K562 (cell line): Measurements from ENCODE around the gene SLC30A3. TPM values are rescaled to one million over a fixed set of nuclear protein-coding genes. Genes with fewer than 3 reads are reported as not detected.

ENCODE experiments used
- ATAC-seq: fragments of 200-7000 bp; cut with Tn5 transposase; 3 replicates; pipeline ENCODE4 v1.9.1; 2020; ENCODE audit warnings: moderate library complexity
- BruUV-seq: library from RNA; stranded (reverse); fragments of 400-500 nt; replicated peaks from 2 replicates; lab custom pipeline; 2021; lab: Mats Ljungman, UMichigan
- CTCF ChIA-PET: fragments of 300-600 bp; formaldehyde crosslinking; extraction: SDS; loops from one replicate; lab custom pipeline; 2021; ENCODE audit warnings: low intra/inter-chr PET ratio; lab: Yijun Ruan, JAX
- POLR2A ChIA-PET: fragments of 300-600, 350-650 bp; sonication (Branson Sonifier 250); formaldehyde crosslinking; extraction: SDS; loops from one replicate; lab custom pipeline; 2021; ENCODE audit warnings: antibody characterized with exemption, inconsistent platforms; lab: Yijun Ruan, JAX
- DNase-seq, 4 experiments: peaks; one replicate each; pipeline versions ENCODE4 v3.0.0 to v3.0.0-alpha.2; 2011 to 2018; ENCODE audit warnings: low spot score in 3 of 4, mixed read lengths in 3 of 4; ENCODE audit errors: extremely low read depth in 1 of 4
- FAIRE-seq: peaks from 2 replicates; lab custom pipeline; 2011; peaks lifted over from hg19 to GRCh38; lab: Jason Lieb, UNC
- H2AFZ ChIP-seq: 2 replicates; pipeline ENCODE4 v1.6.0; 2011; ENCODE audit warnings: low read depth, low read length, control low read depth, inconsistent platforms
- H3K27ac ChIP-seq: fragments of 200-600 bp; 3 replicates; pipeline ENCODE4 v1.8.0; 2011; ENCODE audit warnings: low read depth, mild to moderate bottlenecking, control low read depth, inconsistent platforms, low read length, moderate library complexity, mixed read lengths; ENCODE audit errors: extremely low read depth
- H3K27me3 ChIP-seq, 2 experiments: fragments of 300-600 bp in 1 of 2; 2 replicates in 1 of 2; 3 replicates in 1 of 2; pipeline versions ENCODE4 v1.6.0 to v1.8.0; 2011; ENCODE audit warnings: inconsistent platforms in 2 of 2, low read length in 2 of 2, mild to moderate bottlenecking in 1 of 2, mixed read lengths in 1 of 2, moderate library complexity in 1 of 2; ENCODE audit not compliant: control insufficient read depth in 2 of 2, insufficient read depth in 2 of 2
- H3K36me3 ChIP-seq: fragments of 300-600 bp; 3 replicates; pipeline ENCODE4 v1.8.0; 2011; ENCODE audit warnings: mild to moderate bottlenecking, low read length, inconsistent platforms; ENCODE audit not compliant: control insufficient read depth, insufficient read depth
- H3K4me1 ChIP-seq, 2 experiments: fragments of 200-600 bp in 1 of 2; replicated peaks in 1 of 2; 2 replicates in 1 of 2; 3 replicates in 1 of 2; pipeline versions ENCODE4 v1.5.1 to v1.8.0; 2011; ENCODE audit warnings: inconsistent platforms in 2 of 2, low read length in 2 of 2, mild to moderate bottlenecking in 1 of 2, mixed read lengths in 1 of 2, moderate library complexity in 1 of 2; ENCODE audit not compliant: control insufficient read depth in 2 of 2, insufficient read depth in 2 of 2
- H3K4me2 ChIP-seq: 2 replicates; pipeline ENCODE4 v1.6.1; 2011; ENCODE audit warnings: low read length, control low read depth, inconsistent platforms, mixed read lengths; ENCODE audit not compliant: insufficient read depth
- H3K4me3 ChIP-seq: fragments of 200-600 bp; sonication (generic), shearing (Covaris generic); 2 replicates; pipeline ENCODE4 v1.5.1; 2016; ENCODE audit warnings: control low read depth, inconsistent platforms
- H3K79me2 ChIP-seq: fragments of 200-600 bp; 3 replicates; pipeline ENCODE4 v1.8.0; 2011; ENCODE audit warnings: low read length, inconsistent platforms; ENCODE audit not compliant: control insufficient read depth, insufficient read depth
- H3K9ac ChIP-seq, 2 experiments: 2 replicates each; pipeline versions ENCODE4 v1.6.0 to v1.6.1; 2011; ENCODE audit warnings: low read depth in 2 of 2, low read length in 2 of 2, control low read depth in 1 of 2, inconsistent platforms in 1 of 2, mild to moderate bottlenecking in 1 of 2, mixed read lengths in 1 of 2; ENCODE audit not compliant: insufficient read depth in 1 of 2
- H3K9me1 ChIP-seq: one replicate; pipeline ENCODE4 v1.6.0; 2011; ENCODE audit warnings: inconsistent platforms, mild to moderate bottlenecking, low read length, moderate library complexity; ENCODE audit not compliant: control insufficient read depth, insufficient read depth
- H3K9me3 ChIP-seq: replicated peaks from 2 replicates; pipeline ENCODE4 v1.5.1; 2011; ENCODE audit warnings: low read depth, low read length, inconsistent platforms; ENCODE audit not compliant: control insufficient read depth, insufficient read depth
- H4K20me1 ChIP-seq: replicated peaks from 2 replicates; pipeline ENCODE4 v1.6.1; 2011; ENCODE audit warnings: low read length, inconsistent platforms, mixed read lengths; ENCODE audit not compliant: control insufficient read depth, insufficient read depth
- HNRNPUL1 ChIP-seq: fragments of 200-400 bp; formaldehyde crosslinking; IDR thresholded peaks from 2 replicates; pipeline ENCODE4 v1.6.1; 2017; ENCODE audit warnings: low read length
- KAT2B ChIP-seq: IDR thresholded peaks from one replicate; pipeline ENCODE4 v1.6.1; 2012; ENCODE audit warnings: low read depth, mild to moderate bottlenecking, control low read depth, inconsistent platforms, low read length, moderate library complexity
- MTF1 ChIP-seq: fragments of 250-450 bp; sonication (Bioruptor Pico); IDR thresholded peaks from 2 replicates; pipeline ENCODE4 v1.9.0; 2021; ENCODE audit warnings: moderate library complexity, mild to moderate bottlenecking, inconsistent platforms, borderline replicate concordance
- PHB2 ChIP-seq: fragments of 450-650 bp; IDR thresholded peaks from 2 replicates; pipeline ENCODE4 v1.6.1; 2017; ENCODE audit warnings: low read depth
- PTRF ChIP-seq: fragments of 450-650 bp; IDR thresholded peaks from 2 replicates; pipeline ENCODE4 v1.6.1; 2016; ENCODE audit warnings: mild to moderate bottlenecking, missing genetic modification characterization, missing compliant biosample characterization
- RBM25 ChIP-seq: fragments of 200-400 bp; formaldehyde crosslinking; IDR thresholded peaks from 2 replicates; pipeline ENCODE4 v1.6.1; 2018; ENCODE audit warnings: low read length, low read depth, moderate library complexity; ENCODE audit not compliant: severe bottlenecking
- SMARCB1 ChIP-seq: IDR thresholded peaks from 2 replicates; pipeline ENCODE4 v1.6.1; 2011; ENCODE audit warnings: improper control_type of control experiment, low read depth; ENCODE audit not compliant: insufficient read length
- WGBS: fragments of 100-300 bp; shearing (Covaris generic); methylation state at CpG from one replicate; pipeline ENCODE4 v1.1.6; 2016; ENCODE audit warnings: low coverage, mixed read lengths; ENCODE audit not compliant: insufficient coverage; ENCODE audit errors: missing lambda C conversion rate; 5-methylcytosine and 5-hydroxymethylcytosine counted together
- in situ Hi-C: fragments of 300-500 bp; cut with MboI; formaldehyde crosslinking; loops from 4 replicates; pipeline ENCODE4 v1.15.0; 2018; ENCODE audit warnings: inconsistent platforms, mixed read lengths
- intact Hi-C: fragments of 100-400 bp; cut with micrococcal nuclease; formaldehyde crosslinking; loops from 2 replicates; pipeline ENCODE4 v1.14.2; 2022
- polyA plus RNA-seq, 8 experiments: library from polyadenylated mRNA; depleted of rRNA in 4 of 8; stranded (reverse) in 5 of 8; unstranded in 3 of 8; fragments of >200 nt; fragmentation: Nextera tagmentation in 2 of 8; fragmentation: Illumina TruSeq in 1 of 8; extraction: Ambion mirVana in 2 of 8; extraction: Trizol in 1 of 8; gene quantifications; 2 replicates each; pipeline versions ENCODE4 v1.2.1 to v1.2.3, GENCODE V29; 2011 to 2014; ENCODE audit warnings: inconsistent platforms in 1 of 8, missing spikeins in 1 of 8
- total RNA-seq, 7 experiments: library from RNA; depleted of rRNA in 6 of 7; stranded (reverse); fragments of >200 nt in 6 of 7; fragmentation: Illumina TruSeq in 2 of 7; extraction: Trizol in 2 of 7; gene quantifications; 2 replicates each; pipeline versions ENCODE4 v1.2.1 to v1.2.3, GENCODE V29; 2011 to 2021; ENCODE audit warnings: low replicate concordance in 1 of 7
- TF ChIP-seq, protein P1 (sequence below), 3 experiments: fragments of 200-800 bp in 1 of 3; fragments of 250-450 bp in 1 of 3; fragments of 450-650 bp in 1 of 3; sonication (Bioruptor Pico) in 1 of 3; sonication (Bioruptor generic) in 1 of 3; formaldehyde crosslinking in 1 of 3; IDR thresholded peaks; 2 replicates each; pipeline versions ENCODE4 v1.6.1 to v1.8.0; 2016 to 2022; ENCODE audit warnings: mild to moderate bottlenecking in 2 of 3, missing genetic modification characterization in 2 of 3, missing compliant biosample characterization in 1 of 3, moderate library complexity in 1 of 3
- TF ChIP-seq, protein P2 (sequence below): sonication (generic); formaldehyde crosslinking; IDR thresholded peaks from 2 replicates; pipeline ENCODE4 v1.8.0; 2022; ENCODE audit warnings: missing genetic modification reagents, mild to moderate bottlenecking, borderline replicate concordance

The SLC30A3 gene
- total and polyA plus RNA-seq, 9 of the 15 experiments (the other 6 are each of a cell fraction or from before 2014, with no cell fraction given), result 0.03 to 2.7 (median 0.89) TPM; not detected in 1

DNA sequence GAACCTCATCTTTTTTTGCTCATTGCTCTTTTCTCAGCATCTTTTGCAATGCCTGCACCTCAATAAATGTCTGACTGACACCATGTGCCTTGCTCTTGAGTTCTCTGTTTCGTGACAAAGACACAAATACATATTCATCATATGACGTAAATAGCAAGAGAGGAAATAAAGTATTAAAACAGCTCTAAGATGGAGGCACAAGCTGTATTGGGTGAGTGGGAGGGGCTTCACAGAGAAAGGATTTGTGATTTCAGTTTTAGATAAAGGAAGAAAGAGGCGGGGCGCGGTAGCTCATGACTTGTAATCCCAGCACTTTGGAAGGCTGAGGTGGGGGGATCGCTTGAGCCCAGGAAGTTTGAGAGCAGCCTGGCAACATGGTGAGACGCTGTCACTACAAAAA is 42.8 kb downstream of the SLC30A3 start:
- Histone ChIP-seq H2AFZ (no peak overlapping the region), H3K4me2 (no peak overlapping the region), H3K4me3 (no peak overlapping the region), H3K27ac (no peak overlapping the region), H3K9me1 (no peaks in the 10 kb centered on the region), H3K9ac (no peak overlapping the region), H3K36me3 (peaks cover 86% of the 10 kb centered on the region), H3K27me3 (no peaks in the 10 kb centered on the region), H3K79me2 (peaks cover 40% of the 10 kb centered on the region), H4K20me1 (no peaks in the 10 kb centered on the region), H3K9me3 (no peaks in the 10 kb centered on the region), H3K4me1 (peaks cover 19% of the 10 kb centered on the region in 2 experiments; a peak in 4 of 5 replicates)
- POLR2A ChIA-PET, result interaction anchor here (0.8 kb wide), 1 partner anchor 13 kb away, joined by 3 read pairs; no protein-coding TSS in a partner anchor
- CTCF ChIA-PET, result no interaction called here
- 89% methylated on average over 5 of the region's 7 CpGs for WGBS
- in situ Hi-C loops, result no loop called here
- ATAC-seq (no peak), DNase-seq (no peak), FAIRE-seq (no peak)
- TF ChIP-seq RBM25, result no peak
- no peak for TF ChIP-seq SMARCB1
- TF ChIP-seq HNRNPUL1, result no peak
- TF ChIP-seq PTRF (tag), result no peak
- no peak for TF ChIP-seq PHB2
- TF ChIP-seq, protein P1, sequence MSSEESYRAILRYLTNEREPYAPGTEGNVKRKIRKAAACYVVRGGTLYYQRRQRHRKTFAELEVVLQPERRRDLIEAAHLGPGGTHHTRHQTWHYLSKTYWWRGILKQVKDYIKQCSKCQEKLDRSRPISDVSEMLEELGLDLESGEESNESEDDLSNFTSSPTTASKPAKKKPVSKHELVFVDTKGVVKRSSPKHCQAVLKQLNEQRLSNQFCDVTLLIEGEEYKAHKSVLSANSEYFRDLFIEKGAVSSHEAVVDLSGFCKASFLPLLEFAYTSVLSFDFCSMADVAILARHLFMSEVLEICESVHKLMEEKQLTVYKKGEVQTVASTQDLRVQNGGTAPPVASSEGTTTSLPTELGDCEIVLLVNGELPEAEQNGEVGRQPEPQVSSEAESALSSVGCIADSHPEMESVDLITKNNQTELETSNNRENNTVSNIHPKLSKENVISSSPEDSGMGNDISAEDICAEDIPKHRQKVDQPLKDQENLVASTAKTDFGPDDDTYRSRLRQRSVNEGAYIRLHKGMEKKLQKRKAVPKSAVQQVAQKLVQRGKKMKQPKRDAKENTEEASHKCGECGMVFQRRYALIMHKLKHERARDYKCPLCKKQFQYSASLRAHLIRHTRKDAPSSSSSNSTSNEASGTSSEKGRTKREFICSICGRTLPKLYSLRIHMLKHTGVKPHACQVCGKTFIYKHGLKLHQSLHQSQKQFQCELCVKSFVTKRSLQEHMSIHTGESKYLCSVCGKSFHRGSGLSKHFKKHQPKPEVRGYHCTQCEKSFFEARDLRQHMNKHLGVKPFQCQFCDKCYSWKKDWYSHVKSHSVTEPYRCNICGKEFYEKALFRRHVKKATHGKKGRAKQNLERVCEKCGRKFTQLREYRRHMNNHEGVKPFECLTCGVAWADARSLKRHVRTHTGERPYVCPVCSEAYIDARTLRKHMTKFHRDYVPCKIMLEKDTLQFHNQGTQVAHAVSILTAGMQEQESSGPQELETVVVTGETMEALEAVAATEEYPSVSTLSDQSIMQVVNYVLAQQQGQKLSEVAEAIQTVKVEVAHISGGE (CRISPR knock-in tag; IDR thresholded peaks at IDR 0.05), result no peak
- TF ChIP-seq, protein P2, sequence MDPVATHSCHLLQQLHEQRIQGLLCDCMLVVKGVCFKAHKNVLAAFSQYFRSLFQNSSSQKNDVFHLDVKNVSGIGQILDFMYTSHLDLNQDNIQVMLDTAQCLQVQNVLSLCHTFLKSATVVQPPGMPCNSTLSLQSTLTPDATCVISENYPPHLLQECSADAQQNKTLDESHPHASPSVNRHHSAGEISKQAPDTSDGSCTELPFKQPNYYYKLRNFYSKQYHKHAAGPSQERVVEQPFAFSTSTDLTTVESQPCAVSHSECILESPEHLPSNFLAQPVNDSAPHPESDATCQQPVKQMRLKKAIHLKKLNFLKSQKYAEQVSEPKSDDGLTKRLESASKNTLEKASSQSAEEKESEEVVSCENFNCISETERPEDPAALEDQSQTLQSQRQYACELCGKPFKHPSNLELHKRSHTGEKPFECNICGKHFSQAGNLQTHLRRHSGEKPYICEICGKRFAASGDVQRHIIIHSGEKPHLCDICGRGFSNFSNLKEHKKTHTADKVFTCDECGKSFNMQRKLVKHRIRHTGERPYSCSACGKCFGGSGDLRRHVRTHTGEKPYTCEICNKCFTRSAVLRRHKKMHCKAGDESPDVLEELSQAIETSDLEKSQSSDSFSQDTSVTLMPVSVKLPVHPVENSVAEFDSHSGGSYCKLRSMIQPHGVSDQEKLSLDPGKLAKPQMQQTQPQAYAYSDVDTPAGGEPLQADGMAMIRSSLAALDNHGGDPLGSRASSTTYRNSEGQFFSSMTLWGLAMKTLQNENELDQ, result no peak
- TF ChIP-seq MTF1 (CRISPR knock-in tag), result no peak
- no peak for TF ChIP-seq KAT2B
- BruUV-seq, result no TSS peak
- intact Hi-C loops, result no loop called here
